NOMO-1 treated with dmso at 0.1 percent for 144 hours (cell line): ENCODE data around the gene CYP2D6.
A peak's percentile ranks its signal among the peaks of the same experiment; 100 is the strongest.
"Not testable (repeated sequence)": the region's sequence is repeated elsewhere in the genome, so short reads cannot be mapped to it uniquely, and the experiment has no call there.

Experiments used
- DNase-seq: peaks from one replicate; lab custom pipeline; 2025; ENCODE audit not compliant: unreplicated experiment; lab: John Stamatoyannopoulos, UW

CYP2D6 gene

DNA sequence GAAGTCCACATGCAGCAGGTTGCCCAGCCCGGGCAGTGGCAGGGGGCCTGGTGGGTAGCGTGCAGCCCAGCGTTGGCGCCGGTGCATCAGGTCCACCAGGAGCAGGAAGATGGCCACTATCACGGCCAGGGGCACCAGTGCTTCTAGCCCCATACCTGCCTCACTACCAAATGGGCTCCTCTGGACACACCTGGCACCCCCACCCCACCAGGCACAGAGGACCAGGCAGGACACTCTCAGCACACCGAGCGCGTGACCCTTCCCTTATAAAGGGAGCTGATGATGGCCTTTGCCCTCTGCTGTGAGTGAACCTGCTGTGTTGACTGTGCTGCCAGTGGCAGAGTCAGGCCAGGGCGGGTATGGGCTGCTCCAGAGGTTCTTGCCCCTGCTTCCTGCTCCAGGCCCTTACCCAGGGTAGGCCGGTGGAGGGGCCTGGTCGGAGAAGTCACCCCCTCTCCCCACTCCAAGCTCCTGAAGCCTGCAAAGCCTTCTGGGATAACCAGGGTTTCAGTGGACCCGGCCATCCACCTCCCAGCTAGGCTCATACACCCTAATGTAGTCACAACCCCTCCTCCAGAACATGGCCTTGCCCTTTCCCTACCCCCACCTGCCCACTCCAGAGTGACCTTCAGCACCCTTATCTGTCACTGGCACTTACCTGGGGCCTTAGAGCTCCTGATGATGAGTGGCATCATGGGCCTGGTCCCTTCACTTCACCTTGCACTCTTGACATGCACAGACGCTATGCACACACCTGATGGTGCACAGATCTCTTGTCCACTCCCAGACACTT is at the start of gene CYP2D6:
TSS of gene CYP2D6 (minus strand) at position 172 of the 793 bp plus-strand sequence. CDS start at position 153, 19 bp downstream.
- not testable (repeated sequence) for DNase-seq

DNA sequence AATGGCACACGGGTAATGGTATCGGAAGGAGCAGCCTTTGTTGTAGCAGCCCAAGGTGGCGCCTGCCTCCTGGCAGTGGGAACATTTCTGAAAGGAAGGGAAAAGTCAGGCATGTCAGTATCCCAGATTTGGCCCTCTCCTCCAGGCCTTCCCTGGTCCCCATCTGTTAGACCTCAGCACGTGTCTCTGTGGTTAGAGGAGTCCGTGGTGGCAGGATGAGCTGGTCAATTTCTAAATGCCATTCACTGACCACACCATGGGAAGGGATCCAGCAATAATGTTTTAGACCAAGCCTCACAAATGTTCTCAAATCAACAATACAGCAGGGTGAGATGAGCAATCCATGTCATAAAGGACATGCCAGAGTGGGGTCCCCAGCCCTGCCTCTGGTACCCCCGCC is 49.0 kb upstream of the CYP2D6 start:
- DNase-seq = no peak

DNA sequence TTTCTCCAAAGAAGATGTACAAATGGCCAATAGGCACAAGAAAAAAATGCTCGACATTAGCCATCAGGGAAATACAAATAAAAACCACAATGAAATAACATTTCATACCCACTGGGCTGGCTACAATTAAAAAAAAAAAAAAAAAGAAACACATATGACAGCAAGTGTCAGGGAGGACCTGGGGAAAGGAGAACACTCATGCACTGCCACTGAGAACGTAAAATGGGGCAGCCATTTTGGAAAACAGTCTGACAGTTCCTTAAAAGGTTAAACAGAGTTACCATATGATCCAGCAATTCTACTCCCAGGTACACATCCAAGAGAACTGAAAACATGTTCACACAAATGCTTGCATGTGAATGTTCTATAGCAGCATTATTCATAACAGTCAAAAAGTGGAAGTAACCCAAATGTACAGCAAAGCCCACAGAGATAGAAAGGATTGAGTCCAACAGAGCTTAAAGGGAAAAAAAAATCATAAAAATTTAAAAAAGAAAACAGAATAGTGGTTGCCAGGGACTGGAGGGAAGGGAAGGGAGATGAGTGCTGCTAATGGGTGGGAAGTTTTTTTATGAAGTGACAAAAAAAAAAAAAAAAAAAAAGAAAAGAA is 48.4 kb upstream of the CYP2D6 start:
- no peak for DNase-seq

DNA sequence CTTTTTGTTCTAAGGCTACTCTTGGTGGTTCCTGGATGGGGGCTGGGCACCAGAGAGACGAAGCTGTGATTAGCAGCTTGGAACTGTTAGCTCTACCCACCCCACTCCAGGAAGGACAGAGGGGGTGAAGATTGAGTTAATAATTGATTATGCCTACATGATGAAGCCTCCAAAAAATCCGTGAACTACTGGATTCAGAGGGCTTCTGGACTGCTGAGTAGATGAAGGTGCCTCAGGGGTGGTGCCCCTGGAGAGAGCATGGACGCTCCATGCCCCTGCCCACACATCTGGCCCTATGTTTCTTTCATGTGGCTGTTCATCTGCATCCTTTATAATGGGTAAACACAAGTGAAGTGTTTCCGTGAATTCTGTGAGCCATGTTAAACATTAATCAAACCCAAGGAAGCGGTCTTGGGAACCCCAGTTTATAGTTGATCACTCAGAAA is 47.3 kb upstream of the CYP2D6 start:
- DNase-seq = no peak

DNA sequence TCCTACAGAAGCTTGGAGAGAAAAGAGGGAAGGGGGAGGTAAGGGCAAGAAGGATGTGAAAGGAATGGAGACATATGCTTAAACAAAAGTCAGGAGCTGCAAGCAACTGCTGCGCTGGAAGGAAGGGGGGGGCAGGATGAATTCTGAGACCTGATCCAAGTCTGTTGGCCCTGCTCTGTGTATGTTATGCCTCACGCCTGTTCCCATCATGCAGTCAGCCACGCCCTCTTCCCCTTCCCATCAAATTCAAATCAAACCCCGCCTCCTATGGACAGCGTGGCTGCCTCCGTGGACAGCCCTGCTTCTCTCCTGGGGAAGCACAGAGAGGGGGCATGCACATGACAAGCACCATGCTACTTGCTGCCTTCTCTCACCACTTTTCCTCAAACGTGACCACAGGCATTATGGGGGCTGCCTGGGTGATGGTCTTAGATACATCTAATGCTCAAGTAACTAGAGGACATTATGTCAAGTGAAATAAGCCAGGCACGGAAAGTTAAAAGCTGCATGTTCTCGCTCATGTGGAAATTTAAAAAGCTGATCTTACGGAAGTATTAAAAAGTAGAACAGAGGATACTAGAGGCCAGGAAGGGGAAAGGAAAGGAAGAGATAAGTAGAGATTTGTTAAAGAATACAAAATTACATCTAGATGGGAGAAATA is 45.8 kb upstream of the CYP2D6 start:
- no peak for DNase-seq

DNA sequence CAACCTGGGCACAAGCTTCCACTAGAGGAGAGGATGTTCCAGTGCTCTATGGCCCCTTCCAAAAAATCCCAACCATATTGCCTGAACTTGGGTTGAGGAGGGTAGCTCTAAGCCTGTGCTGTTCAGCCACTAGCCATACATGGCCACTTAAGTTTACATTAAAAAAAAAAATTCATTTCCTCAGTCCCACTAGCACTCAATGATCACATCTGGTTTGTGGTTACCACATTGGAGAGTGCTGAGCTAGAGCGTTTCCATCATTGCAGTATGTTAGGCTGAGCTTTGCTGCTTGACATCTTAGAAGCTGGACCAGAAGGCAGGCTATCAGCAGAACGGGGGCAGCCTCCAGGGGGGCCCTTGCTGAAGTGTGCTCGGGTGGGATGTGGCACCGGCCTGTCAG is 43.5 kb upstream of the CYP2D6 start:
- no peak for DNase-seq

DNA sequence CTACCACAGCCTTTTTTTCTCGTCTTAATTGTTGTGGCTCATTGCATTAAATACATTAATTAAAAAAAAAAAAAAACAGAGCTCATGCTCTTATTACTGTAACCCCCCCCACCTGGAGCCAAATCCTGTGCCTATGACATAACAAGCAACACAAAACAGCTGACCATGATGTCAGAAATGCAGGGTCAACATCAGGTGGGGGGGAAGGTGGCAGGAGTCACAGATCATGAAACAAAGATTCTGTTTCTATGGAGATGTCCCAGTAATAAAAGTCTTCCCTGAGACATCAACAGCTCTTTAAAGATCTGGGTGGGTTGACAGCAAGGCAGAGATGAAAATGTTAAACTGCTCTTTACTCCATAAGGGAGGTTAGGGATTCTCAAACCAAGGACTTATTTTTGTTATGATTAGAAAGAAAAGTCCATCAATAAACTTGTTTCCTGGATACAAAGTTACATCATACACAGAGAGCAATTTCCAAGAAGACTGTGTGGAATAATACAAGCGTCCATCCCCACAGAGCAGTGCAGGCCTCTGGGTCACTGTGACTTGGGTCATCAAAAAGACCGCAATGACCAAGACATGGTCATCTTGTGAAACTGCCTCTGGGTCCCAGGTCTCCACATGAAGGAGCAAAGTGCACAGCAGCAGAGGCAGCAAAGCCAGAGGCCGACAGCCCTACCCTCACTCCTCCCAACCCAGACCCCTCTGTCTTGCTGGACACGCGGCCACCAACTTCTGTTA is 42.7 kb upstream of the CYP2D6 start:
- no peak for DNase-seq

DNA sequence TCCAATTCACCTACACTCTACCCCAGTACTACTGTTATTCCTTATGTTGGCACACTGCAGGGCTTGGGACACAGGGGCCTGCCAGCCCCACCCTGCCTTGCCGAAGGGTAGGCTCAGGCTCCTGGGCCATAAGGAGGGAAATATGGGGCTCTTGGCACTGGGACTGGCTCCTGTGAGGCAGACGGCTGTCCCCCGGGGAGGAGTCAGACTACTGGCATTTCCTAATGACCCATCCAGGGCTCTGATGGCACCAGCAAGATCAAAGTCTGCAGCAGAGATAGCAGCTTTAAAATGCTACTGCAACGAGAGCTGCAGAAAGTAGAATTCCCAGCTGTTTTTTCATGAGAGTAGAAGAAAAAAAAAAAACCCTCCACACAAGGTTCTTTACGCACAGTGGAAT is 42.2 kb upstream of the CYP2D6 start:
- DNase-seq = no peak

DNA sequence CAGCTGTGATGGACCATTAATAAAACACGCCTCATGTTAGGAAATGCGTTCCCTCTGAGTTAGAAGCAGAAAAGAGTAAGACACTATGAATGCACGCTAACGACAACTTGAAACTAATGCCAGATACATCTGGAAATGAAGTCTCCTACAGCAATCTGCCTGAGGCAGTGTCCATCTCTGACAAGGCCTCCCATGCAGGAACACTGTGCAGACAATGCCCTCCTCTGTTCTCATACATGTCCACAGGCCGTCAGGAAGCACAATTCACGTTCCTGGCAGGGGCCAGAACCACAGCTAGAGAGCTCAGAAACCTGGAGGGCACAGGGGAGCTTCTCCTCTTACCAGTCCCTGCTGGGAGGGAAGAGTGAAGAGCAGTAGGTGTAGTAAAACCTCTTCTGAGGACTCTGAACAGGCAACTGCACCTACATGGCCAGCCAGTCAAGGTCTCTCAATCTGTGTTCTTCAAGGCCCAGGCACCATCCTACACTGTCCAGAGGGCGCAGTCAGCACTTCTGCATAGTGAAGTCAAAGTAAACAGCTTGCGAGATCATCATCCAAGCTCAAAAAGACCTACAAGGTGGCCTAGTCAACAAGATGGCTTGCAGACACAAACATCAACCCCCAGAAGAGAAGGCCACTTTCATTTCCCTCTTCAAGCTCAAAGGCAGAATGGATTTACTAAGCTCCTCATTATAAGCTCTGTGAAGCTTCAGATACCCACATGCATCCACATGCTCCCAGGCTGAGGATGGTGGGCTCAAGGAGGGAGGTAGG is 41.5 kb upstream of the CYP2D6 start:
- no peak for DNase-seq

DNA sequence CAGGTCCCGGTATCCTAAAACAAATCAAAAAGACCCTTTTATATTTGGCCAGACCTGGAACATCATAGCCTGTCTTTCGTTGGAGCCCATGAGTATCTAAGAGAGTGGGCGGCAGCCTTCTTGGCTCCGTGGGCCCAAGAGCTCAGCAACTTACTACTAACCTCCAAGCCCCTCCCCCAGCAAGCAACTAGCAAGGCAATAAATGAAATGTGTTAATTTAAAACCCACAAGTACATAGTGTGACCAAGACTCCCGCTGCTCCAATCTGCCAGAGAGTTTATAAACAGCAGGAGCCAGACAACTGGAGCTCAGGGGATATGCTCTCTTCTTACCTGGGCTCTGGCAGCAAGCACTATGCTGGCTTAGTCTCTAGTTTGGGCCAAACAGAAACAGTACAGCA is 40.8 kb upstream of the CYP2D6 start:
- DNase-seq = no peak

DNA sequence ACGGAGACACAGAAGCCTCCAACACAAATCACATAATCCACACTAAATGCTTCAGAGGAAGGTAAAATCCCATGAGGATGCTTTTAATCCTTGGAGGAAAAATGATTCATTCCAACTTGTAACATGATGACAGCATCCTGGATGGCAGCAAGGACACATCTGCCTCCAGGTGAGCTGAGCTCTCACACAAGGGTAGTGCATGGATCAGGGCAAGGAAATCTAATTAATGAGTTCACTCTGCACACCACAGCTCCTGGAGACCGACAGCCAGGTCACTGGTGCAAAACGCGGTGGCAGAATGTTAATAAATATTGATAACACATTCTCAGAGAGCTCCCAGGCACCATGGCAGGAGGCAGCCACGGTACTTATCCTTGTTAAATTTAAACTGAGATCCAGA is 40.3 kb upstream of the CYP2D6 start:
- no peak for DNase-seq

DNA sequence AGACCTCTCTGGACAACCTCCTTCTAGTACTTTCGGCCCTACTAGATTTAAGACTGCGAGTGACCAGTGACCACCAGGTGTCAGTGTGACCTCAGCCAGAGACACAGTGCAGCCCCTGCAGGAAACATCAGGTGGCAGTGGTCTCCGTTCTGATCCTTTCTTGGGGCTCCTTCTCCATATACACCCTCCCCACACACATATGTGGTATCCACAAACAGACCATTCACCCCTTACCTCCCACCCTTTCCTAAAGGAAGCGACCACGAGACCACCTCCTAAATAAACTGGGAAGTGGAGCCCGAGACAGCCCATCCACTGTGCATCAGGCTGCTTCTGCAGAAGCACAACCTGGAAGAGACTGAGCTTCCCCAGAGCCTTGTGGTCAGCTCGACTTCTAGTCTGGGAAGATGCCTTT is 38.5 kb upstream of the CYP2D6 start:
- peak; percentile 26 for DNase-seq

DNA sequence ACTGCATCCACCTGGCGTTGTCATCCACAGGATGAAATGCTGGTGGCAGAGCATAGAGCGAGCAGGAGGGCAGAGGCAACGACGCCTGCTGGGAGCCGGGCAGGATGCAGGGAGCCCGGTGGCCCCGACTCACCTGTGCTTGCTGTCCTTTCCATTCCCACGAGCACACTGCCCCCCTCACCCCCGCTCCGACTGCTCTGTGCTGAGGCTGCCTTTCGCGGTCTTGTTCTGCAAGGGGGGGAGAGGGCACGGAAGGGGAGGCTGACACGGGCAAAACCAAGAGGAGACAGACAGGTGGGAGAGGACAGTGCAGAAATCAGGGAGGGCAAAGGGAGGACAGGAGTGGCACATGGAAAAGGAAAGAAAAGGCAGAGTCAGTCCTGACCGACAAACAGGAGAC is 37.9 kb upstream of the CYP2D6 start:
- no peak for DNase-seq

DNA sequence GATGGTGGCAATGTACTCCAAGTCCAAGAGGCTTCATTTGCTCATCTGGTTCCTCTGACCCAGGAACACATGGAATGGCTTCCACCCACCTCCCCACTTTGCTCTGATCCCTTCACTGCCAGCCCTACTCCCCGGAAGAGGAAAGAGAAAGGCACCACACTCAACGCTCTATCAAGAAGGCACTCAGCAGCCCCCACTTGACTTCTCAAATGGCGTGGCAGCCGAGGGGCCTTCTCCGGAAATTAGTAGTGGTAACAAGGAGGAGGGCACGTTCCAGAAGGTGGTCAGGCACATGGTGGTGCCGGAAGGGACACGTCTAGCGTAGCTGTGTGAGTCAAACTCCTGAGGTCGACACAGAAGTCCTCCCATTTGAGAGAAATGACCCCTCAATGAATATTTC is 36.5 kb upstream of the CYP2D6 start:
- DNase-seq = no peak

DNA sequence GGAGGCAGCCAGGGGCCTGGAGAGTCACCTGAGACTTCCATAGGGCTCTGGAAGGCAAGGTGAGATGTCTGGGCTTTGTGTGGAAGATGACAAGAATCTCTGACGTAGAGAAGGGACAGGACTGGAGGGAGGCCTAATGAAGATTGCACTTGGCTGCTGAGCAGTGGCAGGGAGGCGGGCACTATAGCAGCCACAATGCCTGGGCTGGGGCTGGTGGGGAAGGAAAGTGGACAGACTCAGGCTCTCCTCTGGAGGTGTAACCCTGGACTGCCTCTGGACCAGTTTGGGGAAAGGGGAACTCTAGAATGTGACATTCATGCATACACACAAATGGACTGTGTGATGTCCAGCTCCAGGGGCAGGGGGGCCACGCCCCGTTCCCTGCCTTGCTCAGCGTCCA is 34.3 kb upstream of the CYP2D6 start:
- DNase-seq = no peak

DNA sequence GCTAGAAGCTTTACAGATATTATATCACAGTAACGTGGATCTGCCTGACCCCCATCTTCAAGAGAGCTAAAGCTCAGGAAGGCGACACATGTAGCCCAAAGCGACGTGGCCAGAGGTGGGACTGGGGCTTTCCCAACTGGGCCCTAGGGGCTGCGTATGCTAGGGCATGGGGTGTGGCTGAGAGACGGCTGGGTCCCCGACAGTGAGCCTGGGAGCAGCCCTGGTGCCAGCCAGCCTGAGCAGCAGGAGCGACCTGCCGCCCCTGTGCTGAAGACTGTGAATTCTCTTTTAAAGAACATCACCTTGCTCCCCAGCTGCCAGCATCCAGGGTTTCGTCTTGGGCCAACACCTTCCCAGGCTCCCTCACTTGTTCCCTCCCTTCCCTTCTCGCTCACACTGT is 32.9 kb upstream of the CYP2D6 start:
- no peak for DNase-seq

DNA sequence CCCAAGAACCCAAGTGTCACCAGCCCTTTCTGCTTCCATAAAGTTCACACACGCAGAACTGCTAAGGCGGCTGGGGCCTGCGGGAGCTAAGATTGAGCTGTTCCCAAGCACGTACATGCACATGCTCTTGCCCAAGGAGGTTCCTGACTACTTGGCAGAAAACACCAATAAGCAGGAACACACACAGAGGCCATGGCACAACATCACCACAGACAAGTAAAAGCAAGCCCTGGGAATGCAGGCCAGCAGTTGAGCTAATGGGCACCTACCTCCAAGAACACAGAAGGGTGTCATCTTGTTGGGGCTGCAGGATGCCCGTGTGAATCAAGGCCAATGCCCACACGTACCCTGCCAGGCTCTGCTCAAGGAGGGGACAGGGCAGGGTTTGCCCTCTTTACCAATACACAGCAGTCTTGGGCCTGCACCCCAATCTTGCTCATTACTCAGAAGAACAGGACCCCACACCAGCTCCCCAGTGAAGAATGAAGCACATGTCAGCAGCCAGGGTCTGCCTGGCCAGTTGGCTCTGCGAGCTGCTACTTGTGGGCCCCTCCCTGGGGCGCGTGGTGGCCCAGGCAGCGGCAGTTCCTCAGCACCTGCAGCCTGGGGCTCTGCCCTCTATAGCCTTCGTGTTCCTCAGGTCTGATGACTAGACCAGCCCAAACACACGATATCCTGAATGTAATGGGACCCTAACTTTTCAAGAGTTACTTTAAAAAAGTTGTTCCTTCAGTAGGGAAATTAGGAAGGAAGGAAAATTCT is 32.3 kb upstream of the CYP2D6 start:
- no peak for DNase-seq

DNA sequence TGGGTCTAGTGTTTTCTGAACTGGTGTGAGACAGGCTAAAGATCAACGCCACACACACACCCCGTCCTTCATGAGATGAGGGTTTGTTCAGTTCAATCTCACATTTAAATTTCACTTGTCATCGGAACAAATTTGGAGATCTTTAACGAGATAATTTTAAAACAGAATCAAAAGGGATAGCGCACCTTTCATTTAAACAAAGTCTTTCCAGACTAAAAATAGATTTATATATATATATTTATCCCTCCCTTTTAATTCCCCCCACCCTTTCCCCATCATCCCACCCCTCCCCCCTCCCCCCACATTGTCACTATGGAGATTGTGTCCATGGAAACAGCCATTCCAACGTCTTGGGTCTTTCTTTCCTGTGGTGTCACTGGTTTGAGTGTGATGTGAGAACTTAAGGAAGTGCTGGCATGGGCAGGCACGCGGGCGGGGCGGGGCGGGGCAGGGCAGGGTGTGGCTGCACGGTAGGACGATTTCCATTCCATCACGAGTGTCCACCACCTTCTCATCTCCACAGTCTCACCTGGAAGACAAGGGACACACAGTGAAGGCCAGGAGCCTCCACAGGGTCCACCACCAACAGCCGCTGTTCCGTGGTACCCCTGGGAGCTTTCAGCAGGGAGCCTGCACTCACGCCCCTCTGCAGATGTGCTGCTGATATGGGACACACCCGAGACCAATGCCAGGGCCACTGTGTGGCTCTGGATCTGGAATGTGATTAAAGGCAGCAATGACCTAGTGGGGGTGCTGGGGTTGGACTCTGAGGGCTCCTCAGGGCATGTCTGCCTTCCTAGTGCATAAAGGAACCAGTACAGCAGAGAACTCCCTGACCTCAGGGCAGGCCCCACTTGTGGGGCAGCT is 30.5 kb upstream of the CYP2D6 start:
- DNase-seq = no peak

DNA sequence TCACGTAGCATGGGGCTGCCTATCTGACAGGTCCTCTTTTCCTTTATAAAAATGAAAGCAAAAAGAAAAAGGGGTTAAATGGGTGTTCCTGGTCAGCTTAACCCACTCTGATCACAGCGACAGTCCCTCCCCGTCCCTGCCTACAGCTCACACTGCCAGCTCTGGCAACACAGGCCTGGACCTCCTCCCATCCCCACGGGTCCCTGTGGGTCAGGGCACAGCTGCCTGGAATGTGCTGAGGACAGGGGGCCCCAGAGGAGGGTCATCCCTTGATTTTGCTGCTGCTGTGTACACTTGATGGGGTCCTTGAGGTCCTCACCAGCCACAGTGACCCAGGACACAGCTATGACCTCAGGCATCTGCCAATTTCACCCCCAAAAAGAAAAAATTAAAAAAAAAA is 29.6 kb upstream of the CYP2D6 start:
- no peak for DNase-seq
